DMS53 (cell line): ENCODE measurements around the gene IL10RB.
A peak's percentile ranks its signal among the peaks of the same experiment; 100 is the strongest.

ENCODE experiments used
- DNase-seq: peaks from one replicate; lab custom pipeline; 2025; lab: John Stamatoyannopoulos, UW

IL10RB gene

GRCh38 chr21:33332143-33332542 is 66.0 kb downstream of the IL10RB start:
- no peak for DNase-seq

- no peak for DNase-seq
Measured at GRCh38 chr21:33334191-33334590, 68.0 kb downstream of the IL10RB start.

GRCh38 chr21:33334824-33335223 is 68.7 kb downstream of the IL10RB start:
- DNase-seq = peak; percentile 15

GRCh38 chr21:33339135-33339534 is 73.0 kb downstream of the IL10RB start:
- DNase-seq = no peak

- DNase-seq = no peak
Measured at GRCh38 chr21:33339918-33340317, 73.8 kb downstream of the IL10RB start.

GRCh38 chr21:33345751-33346238 is 79.6 kb downstream of the IL10RB start:
- no peak for DNase-seq
